Iris pigment epithelial cell (primary cell): ENCODE data around the gene SEC14L3.

Experiments
- DNase-seq: peaks from one replicate; pipeline ENCODE4 v3.0.0-alpha.2; 2011; ENCODE audit warnings: low read depth

The SEC14L3 gene

GRCh38 chr22:30471616-30472318, at the start of gene SEC14L3:
Gene SEC14L3, minus strand, starts transcription at chr22:30472017. Its CDS starts 59 bp downstream, at chr22:30471958.
- DNase-seq: no peak

- DNase-seq: no peak
Observed at GRCh38 chr22:30519842-30520425, 48.1 kb upstream of the SEC14L3 start.

GRCh38 chr22:30516731-30517130, 44.9 kb upstream of the SEC14L3 start:
- DNase-seq: no peak

- DNase-seq: no peak
Observed at GRCh38 chr22:30516273-30516672, 44.5 kb upstream of the SEC14L3 start.

GRCh38 chr22:30514252-30514651, 42.4 kb upstream of the SEC14L3 start:
- DNase-seq: no peak

- DNase-seq: no peak
Observed at GRCh38 chr22:30513462-30513861, 41.6 kb upstream of the SEC14L3 start.

- no peak for DNase-seq
Observed at GRCh38 chr22:30511911-30512310, 40.1 kb upstream of the SEC14L3 start.

- DNase-seq: no peak
Observed at GRCh38 chr22:30511109-30511508, 39.3 kb upstream of the SEC14L3 start.

- DNase-seq: no peak
Observed at GRCh38 chr22:30508216-30508615, 36.4 kb upstream of the SEC14L3 start.

GRCh38 chr22:30507670-30508069, 35.9 kb upstream of the SEC14L3 start:
- no peak for DNase-seq

- no peak for DNase-seq
Observed at GRCh38 chr22:30506507-30506968, 34.7 kb upstream of the SEC14L3 start.

- no peak for DNase-seq
Observed at GRCh38 chr22:30503551-30503950, 31.7 kb upstream of the SEC14L3 start.

- no peak for DNase-seq
Observed at GRCh38 chr22:30502911-30503310, 31.1 kb upstream of the SEC14L3 start.

- no peak for DNase-seq
Observed at GRCh38 chr22:30502153-30502552, 30.3 kb upstream of the SEC14L3 start.

GRCh38 chr22:30500628-30501027, 28.8 kb upstream of the SEC14L3 start:
- DNase-seq: no peak

GRCh38 chr22:30497466-30498150, 25.8 kb upstream of the SEC14L3 start:
- DNase-seq: no peak

GRCh38 chr22:30495041-30495784, 23.4 kb upstream of the SEC14L3 start:
- no peak for DNase-seq

- DNase-seq: no peak
Observed at GRCh38 chr22:30492144-30492543, 20.3 kb upstream of the SEC14L3 start.

- no peak for DNase-seq
Observed at GRCh38 chr22:30491381-30491780, 19.6 kb upstream of the SEC14L3 start.

GRCh38 chr22:30490399-30490798, 18.6 kb upstream of the SEC14L3 start:
- DNase-seq: no peak

GRCh38 chr22:30488121-30488520, 16.3 kb upstream of the SEC14L3 start:
- DNase-seq: no peak

GRCh38 chr22:30486661-30487115, 14.9 kb upstream of the SEC14L3 start:
- DNase-seq: no peak
